Stimulated activated CD4-positive, alpha-beta T cell treated with anti-CD3 and anti-CD28 coated beads, Interleukin-12 subunit alpha, Interleukin-12 subunit beta, amount 100 ng/mL, for 48 hours (primary cell): ENCODE results near the gene LALBA.
A peak's percentile ranks its signal among the peaks of the same experiment; 100 is the strongest.
"Not testable (repeated sequence)": the region's sequence is repeated elsewhere in the genome, so short reads cannot be mapped to it uniquely, and the experiment has no call there.

Experiments used
- DNase-seq, 3 donors: peaks; one replicate each; pipeline ENCODE4 v3.0.0-alpha.2; 2020; ENCODE audit warnings: low read depth in 2 of 3, low spot score in 1 of 3

Gene LALBA

DNA sequence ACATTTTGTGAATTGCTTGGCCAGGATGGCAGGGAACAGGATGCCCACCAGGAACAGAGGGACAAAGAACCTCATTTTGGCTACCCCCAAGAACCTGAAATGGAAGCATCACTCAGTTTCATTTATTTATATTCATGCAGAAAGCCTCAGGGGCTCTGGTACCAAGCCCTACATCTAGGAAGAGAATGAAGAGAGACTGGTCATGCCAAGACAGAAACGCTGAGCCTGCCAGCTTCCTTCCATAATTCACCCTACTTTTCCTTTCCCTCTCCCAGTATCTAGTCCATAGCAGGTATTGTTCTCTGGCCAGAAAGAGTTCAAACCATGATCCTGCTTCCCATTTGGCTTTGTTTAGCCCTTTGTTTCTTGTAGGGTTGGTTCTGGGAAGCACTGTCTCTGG, at the start of gene LALBA:
LALBA (minus strand) TSS at position 101 of the 400 bp plus-strand sequence; CDS start at position 75, 26 bp downstream.
- DNase-seq, result no peak

DNA sequence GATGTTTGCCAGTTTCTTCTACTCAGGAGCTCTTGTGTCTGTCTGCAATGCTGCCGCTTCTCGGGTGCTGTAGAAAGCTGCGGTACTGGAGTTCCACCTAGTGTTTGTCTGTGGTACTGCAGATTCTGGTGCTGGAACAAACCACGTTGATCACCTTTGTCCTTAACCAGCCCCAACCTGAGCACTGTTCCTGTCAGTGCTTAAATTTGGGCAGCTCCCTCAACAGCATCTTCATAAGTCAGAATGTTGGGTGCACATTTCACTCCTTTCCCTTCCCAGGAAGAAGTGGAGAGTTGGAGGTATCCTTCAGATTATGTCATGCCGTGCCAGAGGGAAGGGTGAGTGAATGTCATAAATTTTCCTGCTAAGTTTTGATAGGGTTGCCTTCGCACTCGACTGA, 48.7 kb upstream of the LALBA start:
- peak; percentile 61 to 90 (median 62) for DNase-seq

- no peak for DNase-seq
These were observed 45.8 kb upstream of the LALBA start for GRCh38 chr12:48615681-48616080.

DNA sequence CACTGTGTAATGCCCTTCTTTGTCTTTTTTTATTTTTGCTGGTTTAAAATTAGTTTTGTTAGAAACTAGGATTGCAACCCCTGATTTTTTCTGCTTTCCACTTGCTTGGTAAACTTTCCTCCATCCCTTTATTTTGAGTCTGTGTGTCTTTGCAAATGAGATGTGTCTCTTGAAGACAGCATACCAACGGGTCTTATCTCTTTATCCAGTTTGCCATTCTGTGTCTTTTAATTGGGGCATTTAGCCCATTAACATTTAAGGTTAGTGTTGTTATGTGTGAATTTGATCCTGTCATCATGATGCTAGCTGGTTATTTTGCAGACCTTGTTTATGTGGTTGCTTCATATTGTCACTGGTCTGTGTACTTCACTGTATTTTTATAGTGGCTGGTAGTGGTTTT, 43.5 kb upstream of the LALBA start:
- DNase-seq, result no peak

GRCh38 chr12:48602192-48602989, 32.5 kb upstream of the LALBA start:
- DNase-seq, result no peak

DNA sequence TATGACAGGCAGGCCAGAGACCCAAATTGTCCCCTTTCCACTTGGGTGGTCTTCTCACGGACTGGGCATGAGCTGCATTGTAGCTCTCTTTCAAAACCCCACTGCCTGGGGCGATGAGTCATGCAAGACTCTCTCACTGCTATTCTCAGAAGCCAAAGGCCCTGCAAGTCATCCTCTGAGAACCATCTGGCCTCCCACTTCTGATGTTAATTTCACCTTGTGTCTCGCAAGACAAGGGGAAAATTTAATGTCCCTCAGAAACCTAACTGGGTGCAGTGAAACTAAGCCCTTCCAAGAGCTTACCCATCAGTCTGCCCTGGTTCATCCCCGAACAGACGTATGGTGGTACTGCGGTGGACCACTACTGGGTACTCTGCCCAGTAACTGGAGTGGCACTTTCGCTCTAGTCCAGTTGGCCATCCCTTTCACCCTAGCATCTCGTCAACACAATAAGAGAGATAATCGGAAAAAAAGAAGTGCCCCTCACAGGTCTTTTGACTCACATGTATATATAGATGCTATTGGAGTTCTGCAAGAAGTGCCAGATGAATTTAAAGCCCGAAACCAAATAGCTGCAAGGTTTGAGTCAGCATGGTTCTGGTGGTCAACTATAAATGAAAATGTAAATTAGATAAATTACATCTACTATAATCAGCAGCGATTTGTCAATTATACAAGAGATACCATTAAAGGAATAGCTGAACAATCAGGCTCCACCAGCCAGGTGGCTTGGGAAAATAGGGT, 31.3 kb upstream of the LALBA start:
- no peak for DNase-seq

DNA sequence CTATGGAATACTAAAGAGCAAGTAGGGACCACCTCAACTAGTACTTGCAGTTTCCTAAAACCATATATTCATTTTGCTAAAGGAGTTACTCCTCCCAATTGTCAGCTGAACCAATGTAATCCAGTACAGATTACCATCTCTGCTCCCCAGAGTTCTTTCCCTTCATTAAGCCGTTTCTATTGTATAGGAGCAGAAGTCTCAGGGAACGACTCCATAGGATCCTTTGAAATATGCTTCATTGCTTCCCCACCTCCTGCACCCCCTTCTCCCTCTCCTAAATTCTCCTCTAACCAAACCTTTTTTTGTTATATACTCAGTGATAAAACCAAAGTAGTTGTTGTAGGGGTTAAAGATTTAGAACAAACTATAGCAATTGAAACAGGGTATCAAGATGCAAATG, 30.7 kb upstream of the LALBA start:
- no peak for DNase-seq

DNA sequence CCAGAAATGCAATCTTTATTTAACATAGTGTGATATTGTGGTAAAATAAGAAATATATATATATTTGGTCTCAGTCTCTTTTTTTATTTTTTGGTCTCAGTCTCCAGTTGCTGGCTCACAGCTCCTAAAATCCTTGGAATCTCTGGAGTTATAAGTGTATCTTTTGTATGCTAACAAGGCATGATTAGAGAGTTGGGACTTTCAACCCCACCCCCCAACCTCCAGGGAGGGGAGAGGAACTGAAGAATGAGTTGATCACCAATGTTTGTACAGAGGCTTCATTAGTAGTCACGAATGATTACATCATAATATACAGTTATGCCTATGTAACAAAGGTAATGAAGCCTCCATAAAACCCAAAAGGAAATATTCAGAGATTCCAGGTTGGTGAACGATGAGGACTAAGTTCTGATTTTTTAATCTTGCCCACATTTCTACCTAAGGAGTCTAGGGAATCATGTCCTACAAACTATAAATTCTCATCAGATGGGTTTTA, 22.8 kb upstream of the LALBA start:
- no peak for DNase-seq

- DNase-seq, result no peak
These were observed 16.5 kb upstream of the LALBA start for GRCh38 chr12:48586361-48586760.

DNA sequence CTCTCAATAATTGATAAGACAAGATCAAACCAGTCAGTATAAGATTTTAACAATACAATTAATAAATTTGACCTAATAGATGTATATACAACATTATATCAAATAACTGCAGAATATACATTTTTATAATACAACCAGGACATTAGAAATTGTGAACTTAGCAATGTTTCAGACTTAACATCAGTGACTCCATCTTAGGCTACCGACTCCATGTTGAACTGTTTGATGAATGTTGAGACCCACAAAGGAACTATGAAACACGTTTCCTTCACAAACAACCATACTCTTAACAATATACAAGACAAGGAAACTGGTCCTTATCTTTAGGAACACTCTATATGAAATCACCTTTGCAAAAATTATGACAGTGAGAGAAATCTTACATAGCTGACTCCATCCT, 13.9 kb upstream of the LALBA start:
- no peak for DNase-seq

- no peak for DNase-seq
These were observed 11.0 kb upstream of the LALBA start for GRCh38 chr12:48580831-48581230.

DNA sequence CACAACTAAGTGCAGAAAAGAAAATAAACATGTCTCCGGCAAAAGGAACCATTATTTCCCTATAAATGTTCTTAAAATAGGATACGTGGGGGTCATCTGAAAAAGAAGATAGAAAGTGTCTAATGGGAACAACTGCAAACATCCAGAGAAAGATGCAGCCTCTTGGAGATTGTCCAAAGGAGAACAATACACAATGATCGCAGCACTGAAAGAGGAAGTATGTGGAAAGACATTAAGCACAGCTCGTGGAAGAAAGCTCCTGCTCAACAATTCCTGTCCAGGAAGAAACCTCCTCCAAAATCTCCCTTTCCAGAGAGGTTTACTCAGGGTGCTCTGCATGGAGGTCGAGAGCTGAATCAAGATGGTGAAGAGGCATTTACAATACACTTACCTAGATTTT, 2.5 kb upstream of the LALBA start:
- no peak for DNase-seq

DNA sequence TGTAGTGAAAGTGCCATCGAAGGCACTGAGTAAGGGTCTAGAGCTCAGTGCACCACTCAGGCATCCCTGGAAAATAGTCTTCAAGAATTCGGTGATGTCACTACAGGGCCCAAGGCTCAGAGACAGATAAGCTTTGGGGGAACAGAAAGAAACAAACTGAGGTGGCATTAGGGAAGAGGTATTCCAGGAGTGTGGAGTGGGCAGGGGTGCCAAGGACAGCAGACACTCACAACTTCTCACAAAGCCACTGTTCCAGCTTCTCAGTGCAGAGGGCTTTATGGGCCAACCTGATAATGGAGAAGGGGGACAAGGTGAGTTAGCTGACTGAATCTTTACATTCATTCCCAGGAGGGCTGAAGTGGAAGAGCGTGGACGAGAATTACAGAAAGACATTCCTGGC, 2.1 kb downstream of the LALBA start:
- no peak for DNase-seq

DNA sequence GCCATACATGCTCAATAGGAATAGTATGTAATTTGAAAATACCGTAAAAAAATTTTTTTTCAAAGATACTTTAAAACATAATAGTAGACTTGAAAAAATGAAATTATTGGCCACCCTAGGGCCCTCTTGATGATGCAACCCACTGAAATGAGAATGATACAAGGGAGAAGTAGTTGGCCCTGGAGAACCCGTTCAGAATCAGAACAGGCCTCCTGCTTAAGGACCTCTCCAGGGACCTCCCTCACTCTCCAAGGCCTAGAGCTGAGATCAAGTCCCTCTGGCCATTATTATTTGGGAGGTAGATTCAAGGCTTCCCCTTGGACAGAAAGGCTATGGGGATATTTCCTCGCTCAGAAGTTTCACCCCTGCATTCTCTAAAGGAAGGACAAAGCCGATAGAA, 11.9 kb downstream of the LALBA start:
- DNase-seq, result no peak

- DNase-seq, result no peak
These were observed 13.2 kb downstream of the LALBA start for GRCh38 chr12:48556631-48557030.

- peak in 1 of 3 donors; percentile 7 for DNase-seq
These were observed 16.0 kb downstream of the LALBA start for GRCh38 chr12:48553666-48554343.

DNA sequence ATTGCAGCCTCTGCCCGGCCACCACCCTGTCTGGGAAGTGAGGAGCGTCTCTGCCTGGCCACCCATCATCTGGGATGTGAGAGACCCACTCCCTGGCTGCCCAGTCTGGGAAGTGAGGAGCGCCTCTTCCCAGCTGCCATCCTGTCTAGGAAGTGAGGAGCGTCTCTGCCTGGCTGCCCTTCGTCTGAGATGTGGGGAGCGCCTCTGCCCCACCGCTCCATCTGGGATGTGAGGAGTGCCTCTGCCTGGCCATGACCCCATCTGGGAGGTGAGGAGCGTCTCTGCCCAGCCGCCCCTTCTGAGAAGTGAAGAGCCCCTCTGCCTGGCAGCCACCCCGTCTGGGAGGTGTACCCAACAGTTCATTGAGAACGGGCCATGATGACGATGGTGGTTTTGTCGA, 18.2 kb downstream of the LALBA start:
- DNase-seq, result not testable (repeated sequence)

GRCh38 chr12:48547012-48547411, 22.8 kb downstream of the LALBA start:
- DNase-seq, result not testable (repeated sequence)

DNA sequence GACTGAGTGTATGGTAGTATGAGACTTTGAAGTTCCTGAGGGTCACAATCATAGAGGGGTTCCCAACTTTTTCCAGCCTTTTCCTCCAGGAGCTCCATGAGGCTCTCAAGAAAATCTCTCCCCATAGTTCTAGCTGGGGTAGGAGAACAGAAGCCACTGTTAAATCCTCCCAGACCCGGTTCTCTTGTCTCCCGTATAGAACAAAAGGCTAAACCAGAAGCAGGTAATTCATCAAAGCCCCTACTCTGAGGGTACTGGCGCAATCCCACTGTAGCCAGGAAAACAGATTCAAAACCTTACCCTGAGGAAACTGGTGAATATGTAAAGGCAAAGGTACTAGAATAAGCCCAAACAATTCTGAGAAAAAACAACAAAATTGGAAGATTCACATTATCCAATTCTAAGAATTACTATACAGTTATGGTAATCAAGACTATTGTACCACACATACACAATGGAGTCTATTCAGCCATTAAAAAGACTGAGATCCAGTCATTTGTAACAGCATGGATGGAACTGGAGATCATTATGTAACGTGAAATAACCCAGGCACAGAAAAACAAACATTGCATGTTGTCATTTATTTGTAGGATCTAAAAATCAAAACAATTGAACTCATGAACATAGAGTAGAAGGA, 23.9 kb downstream of the LALBA start:
- no peak for DNase-seq

DNA sequence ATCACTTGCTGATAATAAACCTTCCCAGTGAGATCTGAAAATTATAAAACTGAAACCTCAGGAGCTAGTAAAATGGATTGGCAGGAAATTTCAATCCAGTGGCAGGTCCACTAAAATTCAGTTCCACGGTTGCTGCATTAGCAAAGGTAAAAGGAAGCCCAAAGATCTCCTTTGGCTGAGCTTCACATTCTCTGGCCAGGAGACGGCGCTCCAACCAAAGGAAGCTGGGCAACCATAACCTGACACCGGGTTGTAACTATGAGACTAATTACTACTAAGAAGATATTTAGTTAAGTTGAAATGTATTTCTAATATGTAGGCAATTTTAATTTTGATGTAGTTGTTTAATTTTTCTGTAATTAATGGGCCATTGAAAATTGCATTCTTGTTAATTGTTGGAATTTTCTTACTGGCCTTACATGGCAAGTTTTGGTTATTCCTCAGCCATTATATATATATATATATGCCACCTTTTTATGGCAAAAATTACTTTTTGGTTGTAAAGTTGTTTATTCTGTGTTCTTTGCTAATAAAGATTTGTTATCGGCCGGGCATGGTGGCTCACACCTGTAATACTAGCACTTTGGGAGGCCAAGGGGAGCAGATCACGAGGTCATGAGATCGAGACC, 27.4 kb downstream of the LALBA start:
- DNase-seq, result peak; percentile 21 to 46 (median 38)

DNA sequence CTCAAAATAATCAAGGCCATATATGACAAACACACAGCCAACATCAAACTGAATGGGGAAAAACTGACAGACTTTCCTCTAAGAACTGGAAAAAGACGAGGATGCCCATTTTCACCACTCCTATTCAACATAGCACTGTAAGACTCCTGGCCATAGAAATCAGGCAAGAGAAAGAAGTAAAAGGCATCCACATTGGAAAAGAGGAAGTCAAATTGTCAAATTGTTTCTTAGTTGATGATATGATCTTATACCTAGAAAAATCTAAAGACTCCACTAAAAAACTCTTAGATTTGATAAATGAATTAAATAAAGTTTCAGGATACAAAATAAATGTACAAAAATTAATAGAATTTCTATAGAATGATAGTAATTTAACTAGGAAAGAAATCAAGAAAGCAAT, 33.2 kb downstream of the LALBA start:
- DNase-seq, result no peak
